Smooth muscle cell (in vitro differentiated cells): ENCODE results near the gene SLC22A7. TPM values are rescaled to one million over a fixed set of nuclear protein-coding genes. Genes with fewer than 3 reads are reported as not detected.

ENCODE experiments used
- DNase-seq: peaks from one replicate; lab custom pipeline; 2025; ENCODE audit not compliant: unreplicated experiment; lab: John Stamatoyannopoulos, UW
- H2AFZ ChIP-seq: fragments of 200-600 bp; sonication (generic); 2 replicates; pipeline ENCODE4 v1.6.0; 2016; ENCODE audit warnings: antibody characterized with exemption, low read depth, mild to moderate bottlenecking
- H3F3A ChIP-seq: fragments of 200-600 bp; sonication (generic); 2 replicates; pipeline ENCODE4 v1.6.0; 2017; ENCODE audit warnings: antibody characterized with exemption, low read depth
- H3K27ac ChIP-seq: fragments of 200-600 bp; sonication (generic); 2 replicates; pipeline ENCODE4 v1.5.1; 2016; ENCODE audit warnings: low read depth, mild to moderate bottlenecking
- H3K27me3 ChIP-seq: fragments of 200-600 bp; sonication (generic); 2 replicates; pipeline ENCODE4 v1.6.1; 2016; ENCODE audit warnings: low read depth, mild to moderate bottlenecking
- H3K36me3 ChIP-seq: fragments of 200-600 bp; sonication (generic); 2 replicates; pipeline ENCODE4 v1.5.1; 2016; ENCODE audit warnings: low read depth
- H3K4me1 ChIP-seq: fragments of 200-600 bp; sonication (generic); 2 replicates; pipeline ENCODE4 v1.5.1; 2016; ENCODE audit warnings: low read depth
- H3K4me2 ChIP-seq: fragments of 200-600 bp; sonication (generic); 2 replicates; pipeline ENCODE4 v1.6.0; 2016; ENCODE audit warnings: mild to moderate bottlenecking
- H3K4me3 ChIP-seq: fragments of 200-600 bp; sonication (generic); 2 replicates; pipeline ENCODE4 v1.5.1; 2016; ENCODE audit warnings: mild to moderate bottlenecking
- H3K79me2 ChIP-seq: fragments of 200-600 bp; sonication (generic); 2 replicates; pipeline ENCODE4 v1.6.0; 2016; ENCODE audit warnings: low read depth, mild to moderate bottlenecking
- H3K9ac ChIP-seq: fragments of 200-600 bp; sonication (generic); 2 replicates; pipeline ENCODE4 v1.6.0; 2016; ENCODE audit warnings: low read depth
- H3K9me3 ChIP-seq: fragments of 200-600 bp; sonication (generic); replicated peaks from 2 replicates; pipeline ENCODE4 v1.5.1; 2016; ENCODE audit warnings: low read depth
- H4K20me1 ChIP-seq: fragments of 200-600 bp; sonication (generic); 2 replicates; pipeline ENCODE4 v1.6.0; 2016; ENCODE audit warnings: low read depth
- CTCF ChIP-seq: fragments of 200-600 bp; sonication (generic); IDR thresholded peaks from 2 replicates; pipeline ENCODE4 v1.5.1; 2017; ENCODE audit warnings: borderline replicate concordance, mild to moderate bottlenecking, antibody characterized with exemption; ENCODE audit not compliant: insufficient read depth, poor library complexity, severe bottlenecking
- WGBS: methylation state at CpG from one replicate; pipeline ENCODE4 v1.1.7; 2016; ENCODE audit warnings: low lambda C conversion rate; 5-methylcytosine and 5-hydroxymethylcytosine counted together
- polyA plus RNA-seq: library from polyadenylated mRNA; unstranded; fragments of >200 nt; fragmentation: Nextera tagmentation; extraction: Ambion mirVana; gene quantifications from 2 replicates; pipeline ENCODE4 v1.2.1, GENCODE V29; 2016
- total RNA-seq: library from RNA; depleted of rRNA; stranded (reverse); fragments of >200 nt; gene quantifications from 2 replicates; pipeline ENCODE4 v1.2.3, GENCODE V29; 2014

The SLC22A7 gene
- total and polyA plus RNA-seq, 2 experiments from 2014 or later: not detected

DNA sequence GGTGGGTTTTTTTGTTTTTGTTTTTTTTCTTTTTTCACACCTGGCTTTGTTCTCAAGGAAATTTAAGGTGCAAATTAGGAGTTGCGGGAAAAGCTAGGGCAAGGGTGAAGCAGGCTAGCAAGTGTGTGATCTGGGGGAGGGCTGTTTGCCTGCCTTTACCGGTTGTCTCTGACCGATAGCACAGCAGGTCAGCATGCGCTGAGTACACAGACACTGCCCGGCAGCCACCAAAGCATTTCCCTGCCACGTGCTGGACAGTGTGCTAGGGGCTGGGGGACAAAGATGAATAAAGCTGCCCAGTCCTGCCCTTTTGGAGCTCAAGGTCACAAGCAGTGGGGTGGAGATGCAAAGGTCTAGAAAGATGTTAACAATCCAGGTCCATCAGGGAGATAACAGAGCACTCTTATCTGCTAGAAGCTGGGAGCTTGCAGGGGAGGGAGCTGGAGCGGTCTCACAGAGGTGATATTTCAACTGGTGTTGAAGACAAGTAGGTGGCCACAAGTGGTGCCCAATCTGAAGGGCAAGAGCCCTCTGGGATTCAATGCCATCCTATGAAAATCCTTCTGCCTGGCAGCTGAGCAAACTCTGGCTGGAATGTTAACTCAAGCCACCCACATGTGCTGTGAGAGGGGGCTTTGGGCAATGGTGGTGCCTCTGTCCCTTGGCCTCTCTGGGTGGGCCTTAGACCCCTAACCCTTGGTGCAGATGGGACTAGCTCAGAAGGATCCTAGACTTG is 30.3 kb upstream of the SLC22A7 start:
- Histone ChIP-seq H3K27ac (no peak overlapping the region), H3K4me2 (no peak overlapping the region), H3F3A (no peaks in the 10 kb centered on the region), H3K79me2 (no peaks in the 10 kb centered on the region), H3K9me3 (no peaks in the 10 kb centered on the region), H3K36me3 (no peaks in the 10 kb centered on the region), H3K27me3 (peaks cover 7% of the 10 kb centered on the region), H4K20me1 (no peaks in the 10 kb centered on the region), H3K4me3 (no peak overlapping the region), H2AFZ (no peak overlapping the region), H3K4me1 (peaks cover 10% of the 10 kb centered on the region), H3K9ac (no peak overlapping the region)
- WGBS: 45% methylated on average over 7 of the region's 7 CpGs
- no peak for DNase-seq
- no peak for TF ChIP-seq CTCF

GRCh38 chr6:43268355-43268700 is 29.7 kb upstream of the SLC22A7 start:
- Histone ChIP-seq H3K27me3 (peaks cover 11% of the 10 kb centered on the region), H3K27ac (no peak overlapping the region), H3K79me2 (no peaks in the 10 kb centered on the region), H3K4me1 (peaks cover 10% of the 10 kb centered on the region), H3K9me3 (no peaks in the 10 kb centered on the region), H3K9ac (no peak overlapping the region), H2AFZ (peak overlapping the region; percentile 66), H3K4me2 (no peak overlapping the region), H3F3A (no peaks in the 10 kb centered on the region), H3K4me3 (no peak overlapping the region), H4K20me1 (no peaks in the 10 kb centered on the region), H3K36me3 (no peaks in the 10 kb centered on the region)
- WGBS: 79% methylated on average over 3 of the region's 3 CpGs
- TF ChIP-seq CTCF: no peak
- DNase-seq: no peak

DNA sequence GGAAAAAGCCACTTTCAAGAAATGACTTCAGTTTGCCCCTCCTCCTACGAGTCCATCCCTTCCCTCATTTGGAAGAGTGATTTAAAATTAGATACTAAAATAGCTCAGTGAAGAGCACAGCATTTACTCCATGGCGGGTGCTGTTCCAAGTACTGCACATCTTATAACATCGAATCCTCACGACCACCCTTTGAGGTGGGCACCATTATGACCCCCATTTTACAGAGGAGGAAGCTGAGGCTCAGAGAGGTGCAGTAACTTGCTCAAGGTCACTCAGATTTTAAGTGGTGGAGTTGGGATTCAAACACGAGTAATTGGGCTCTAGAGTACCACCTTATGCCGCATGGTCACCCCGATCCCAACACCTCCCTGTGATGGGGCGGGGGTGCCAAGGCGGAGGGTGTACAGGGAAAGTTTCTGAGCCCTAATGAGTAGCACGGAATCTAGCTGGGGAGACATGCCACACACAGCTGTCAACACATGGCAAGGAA is 29.2 kb upstream of the SLC22A7 start:
- Histone ChIP-seq H3K9ac (no peak overlapping the region), H3K79me2 (no peaks in the 10 kb centered on the region), H3K4me1 (peaks cover 10% of the 10 kb centered on the region), H3K9me3 (no peaks in the 10 kb centered on the region), H3K27me3 (peaks cover 16% of the 10 kb centered on the region), H2AFZ (peak overlapping the region; percentile 66), H3K27ac (no peak overlapping the region), H4K20me1 (no peaks in the 10 kb centered on the region), H3K4me3 (no peak overlapping the region), H3F3A (no peaks in the 10 kb centered on the region), H3K4me2 (peak overlapping the region; percentile 83), H3K36me3 (no peaks in the 10 kb centered on the region)
- TF ChIP-seq CTCF: no peak
- 87% methylated on average over 10 of the region's 10 CpGs for WGBS
- no peak for DNase-seq
